Adrenal gland (tissue), 5 donors: Measurements from ENCODE around the gene LMO7.

Experiments
- CTCF ChIP-seq, 6 experiments: fragments of 450-650 bp in 4 of 6; fragments of 200-600 bp in 2 of 6; sonication (generic) in 1 of 6; IDR thresholded peaks; 1 replicate in 5 of 6; 2 replicates in 1 of 6; pipeline versions ENCODE4 v1.5.1 to v1.8.0; 2016 to 2021; ENCODE audit warnings: antibody characterized with exemption in 6 of 6, mild to moderate bottlenecking in 2 of 6, moderate library complexity in 1 of 6
- POLR2A ChIP-seq, 2 donors: fragments of 450-650 bp; IDR thresholded peaks; one replicate each; pipeline ENCODE4 v1.6.1; 2017; ENCODE audit warnings: antibody characterized with exemption in 2 of 2, mild to moderate bottlenecking in 2 of 2, moderate library complexity in 1 of 2
- donor health status: DM: no; HTN: no; CAD: no.

GRCh38 chr13:75812751-75813181 lies 176.6 kb downstream of the LMO7 start:
- TF ChIP-seq CTCF (IDR thresholded peaks at IDR 0.05) (no peak), POLR2A (IDR thresholded peaks at IDR 0.05) (no peak)
